LNCAP (cell line): ENCODE measurements around the gene OGG1.

Source experiments
- TF ChIP-seq, protein P1 (sequence below): fragments of 450-650 bp; IDR thresholded peaks from 2 replicates; pipeline ENCODE4 v1.5.1; 2017; ENCODE audit warnings: mild to moderate bottlenecking

The OGG1 gene

DNA sequence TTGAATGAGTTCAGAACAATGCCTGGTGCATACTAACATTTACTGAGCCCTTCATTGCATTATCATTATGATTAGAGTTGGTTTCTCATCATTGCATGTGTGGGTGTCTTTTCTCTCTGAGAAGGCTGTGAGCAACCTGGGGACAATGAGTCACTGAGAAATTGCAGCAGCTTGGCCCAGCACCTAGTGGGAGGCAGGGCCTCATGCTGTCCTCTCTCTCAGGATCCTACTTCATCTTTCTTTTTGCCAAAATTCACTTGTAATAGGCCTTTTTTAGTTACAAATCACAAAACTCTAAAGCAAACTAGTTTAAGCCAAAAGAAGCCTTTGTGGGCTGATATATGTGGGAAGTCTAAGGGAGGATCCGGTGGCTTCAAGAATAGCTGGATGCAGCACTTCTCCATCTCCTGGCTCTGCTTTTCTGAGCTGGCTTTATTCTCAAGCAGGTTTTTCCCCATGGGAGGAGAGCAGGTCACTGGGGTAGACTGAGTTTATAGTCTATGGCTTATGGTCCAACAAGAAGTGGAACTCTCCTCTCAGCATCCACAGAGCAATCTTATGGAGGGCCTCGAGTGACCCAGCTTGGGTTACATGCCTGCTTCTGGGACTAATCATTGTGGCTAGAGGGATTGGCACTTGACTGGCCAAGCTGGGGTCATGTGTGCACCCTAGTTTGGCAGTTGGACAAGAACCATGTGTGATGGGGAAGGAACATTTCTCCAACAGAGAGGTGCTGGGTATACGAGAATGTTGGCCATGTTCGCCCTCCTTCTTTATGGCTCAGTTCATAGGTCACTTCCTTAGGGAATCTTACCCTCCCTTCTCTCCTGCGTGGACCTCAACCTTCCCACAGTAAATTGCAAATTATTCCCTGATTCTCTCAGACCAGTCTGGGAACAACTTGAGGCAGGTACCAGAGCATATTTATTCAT is 28.7 kb downstream of the OGG1 start:
- TF ChIP-seq, protein P1, sequence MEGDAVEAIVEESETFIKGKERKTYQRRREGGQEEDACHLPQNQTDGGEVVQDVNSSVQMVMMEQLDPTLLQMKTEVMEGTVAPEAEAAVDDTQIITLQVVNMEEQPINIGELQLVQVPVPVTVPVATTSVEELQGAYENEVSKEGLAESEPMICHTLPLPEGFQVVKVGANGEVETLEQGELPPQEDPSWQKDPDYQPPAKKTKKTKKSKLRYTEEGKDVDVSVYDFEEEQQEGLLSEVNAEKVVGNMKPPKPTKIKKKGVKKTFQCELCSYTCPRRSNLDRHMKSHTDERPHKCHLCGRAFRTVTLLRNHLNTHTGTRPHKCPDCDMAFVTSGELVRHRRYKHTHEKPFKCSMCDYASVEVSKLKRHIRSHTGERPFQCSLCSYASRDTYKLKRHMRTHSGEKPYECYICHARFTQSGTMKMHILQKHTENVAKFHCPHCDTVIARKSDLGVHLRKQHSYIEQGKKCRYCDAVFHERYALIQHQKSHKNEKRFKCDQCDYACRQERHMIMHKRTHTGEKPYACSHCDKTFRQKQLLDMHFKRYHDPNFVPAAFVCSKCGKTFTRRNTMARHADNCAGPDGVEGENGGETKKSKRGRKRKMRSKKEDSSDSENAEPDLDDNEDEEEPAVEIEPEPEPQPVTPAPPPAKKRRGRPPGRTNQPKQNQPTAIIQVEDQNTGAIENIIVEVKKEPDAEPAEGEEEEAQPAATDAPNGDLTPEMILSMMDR = no peak

GRCh38 chr3:9779075-9779593 is 29.4 kb downstream of the OGG1 start:
- TF ChIP-seq, protein P1 = no peak

DNA sequence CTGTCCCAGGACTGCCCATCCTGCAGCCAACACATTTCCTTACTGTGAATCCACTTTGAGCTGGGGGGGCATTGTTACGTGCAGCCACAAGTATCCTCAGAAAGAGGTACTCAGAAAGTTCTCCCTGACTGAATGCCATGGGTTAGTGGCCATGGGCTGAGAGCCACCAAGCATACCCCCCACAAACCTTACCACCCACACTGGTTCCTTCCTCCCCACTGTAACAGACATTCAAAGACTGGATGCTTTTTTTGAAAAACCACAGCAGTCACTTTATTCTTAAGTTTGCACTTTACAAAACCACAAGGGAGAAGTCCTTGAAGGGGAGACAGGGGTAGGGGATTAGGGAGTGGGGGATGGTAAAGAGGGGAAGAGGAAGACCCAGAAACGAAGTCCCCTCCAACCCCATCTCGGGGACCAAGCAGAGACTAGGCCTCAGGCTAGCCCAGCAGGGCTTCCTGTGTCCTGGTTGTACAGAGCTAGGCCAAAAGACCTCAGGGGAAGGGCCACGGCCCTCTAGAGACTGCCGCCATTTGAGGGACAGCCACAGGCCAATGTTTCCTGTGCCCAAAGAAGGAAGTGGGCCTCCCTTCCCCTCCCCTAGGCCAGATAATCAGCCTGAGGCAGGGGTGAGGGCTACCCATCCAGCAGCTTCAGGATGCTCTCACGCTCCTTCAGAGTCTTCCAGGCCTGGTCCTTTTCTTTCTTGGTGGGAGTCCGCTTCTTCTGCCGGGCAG is 30.1 kb downstream of the OGG1 start:
- TF ChIP-seq, protein P1 = no peak

DNA sequence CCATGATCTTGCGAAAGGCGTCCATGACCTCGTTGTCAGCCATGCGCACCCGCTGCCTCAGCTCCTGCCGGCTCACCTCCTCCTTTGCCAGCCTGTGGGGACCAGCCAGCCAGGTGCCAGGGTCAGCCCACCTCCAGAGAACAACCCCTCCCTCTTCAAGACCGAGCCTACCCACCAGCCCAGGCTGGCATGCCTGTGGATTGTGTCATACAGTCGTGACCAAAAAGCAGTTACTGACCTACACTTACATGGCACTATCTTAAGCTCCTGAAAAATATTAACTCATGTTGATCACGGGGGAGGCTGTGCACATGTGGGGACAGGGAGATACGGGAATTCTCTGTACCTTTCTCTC is 30.7 kb downstream of the OGG1 start:
- TF ChIP-seq, protein P1 = no peak

- TF ChIP-seq, protein P1 = no peak
Observed at GRCh38 chr3:9780910-9781309, 31.2 kb downstream of the OGG1 start.

- TF ChIP-seq, protein P1 = no peak
Observed at GRCh38 chr3:9781551-9781950, 31.8 kb downstream of the OGG1 start.

- TF ChIP-seq, protein P1 = no peak
Observed at GRCh38 chr3:9781978-9782603, 32.3 kb downstream of the OGG1 start.
